HG02678 (cell line): Measurements from ENCODE around the gene AFAP1.

Experiments used
- ATAC-seq: cut with Tn5 transposase; IDR thresholded peaks from one replicate; pipeline ENCODE4 v1.9.1; 2021; ENCODE audit warnings: mild to moderate bottlenecking, moderate library complexity; ENCODE audit not compliant: unreplicated experiment

The AFAP1 gene

DNA sequence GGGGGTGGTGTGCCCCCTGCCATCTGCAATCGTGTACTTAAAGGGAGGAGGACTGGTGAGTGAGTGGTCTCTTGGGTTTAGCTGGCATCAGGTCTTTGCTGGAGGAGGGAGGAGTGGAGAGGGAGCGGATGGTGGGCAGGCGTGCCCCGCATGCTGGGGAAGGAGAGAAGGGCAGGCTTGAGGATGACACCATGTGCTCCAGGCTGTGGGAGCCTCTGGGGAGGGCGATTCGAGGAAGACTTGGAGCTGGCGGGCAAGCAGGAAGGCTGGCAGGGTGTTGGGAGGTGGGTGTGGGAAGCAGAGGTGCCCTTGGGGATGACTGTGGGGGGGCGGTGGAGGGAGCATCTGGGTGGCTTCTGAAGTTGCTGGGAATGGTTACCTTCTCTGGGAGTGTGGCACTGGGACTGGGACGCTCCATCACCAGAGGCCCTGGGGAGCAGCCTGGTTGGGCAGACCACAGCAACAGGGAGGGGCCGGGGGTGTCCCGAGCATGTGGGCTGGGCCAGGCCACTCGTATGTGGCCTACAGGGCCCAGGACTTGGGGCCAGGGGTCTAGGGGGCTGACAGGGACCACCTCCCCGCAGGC, 30.8 kb upstream of the AFAP1 start:
- peak; percentile 7 for ATAC-seq

DNA sequence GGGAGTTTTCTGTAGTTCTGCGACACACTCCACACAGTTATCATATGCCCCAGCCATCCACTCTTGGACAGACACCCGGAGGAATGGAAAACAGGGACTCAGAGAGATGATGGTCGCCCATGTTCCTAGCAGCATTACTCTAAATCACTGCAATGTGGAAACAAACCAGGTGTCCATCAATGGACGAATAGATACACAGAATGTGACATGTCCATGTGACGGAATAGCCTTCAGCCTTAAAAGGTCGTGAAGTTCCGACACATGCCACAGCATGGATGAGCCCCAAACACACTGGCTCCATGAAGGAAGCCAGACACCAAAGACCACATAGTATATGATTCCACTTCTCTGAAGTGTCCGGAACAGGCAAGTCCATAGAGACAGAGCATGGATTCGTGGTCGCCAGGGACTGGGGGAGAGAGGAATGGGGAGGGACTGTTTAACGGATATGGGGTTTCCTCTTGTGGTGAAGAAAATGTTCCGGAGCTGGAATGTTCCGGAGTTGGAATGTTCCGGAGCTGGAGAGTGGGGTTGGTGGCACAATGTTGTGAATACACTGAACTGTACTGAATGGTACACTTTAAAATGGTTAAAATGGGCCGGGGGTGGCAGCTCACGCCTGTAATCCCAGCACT, 28.7 kb upstream of the AFAP1 start:
- ATAC-seq, result no peak

DNA sequence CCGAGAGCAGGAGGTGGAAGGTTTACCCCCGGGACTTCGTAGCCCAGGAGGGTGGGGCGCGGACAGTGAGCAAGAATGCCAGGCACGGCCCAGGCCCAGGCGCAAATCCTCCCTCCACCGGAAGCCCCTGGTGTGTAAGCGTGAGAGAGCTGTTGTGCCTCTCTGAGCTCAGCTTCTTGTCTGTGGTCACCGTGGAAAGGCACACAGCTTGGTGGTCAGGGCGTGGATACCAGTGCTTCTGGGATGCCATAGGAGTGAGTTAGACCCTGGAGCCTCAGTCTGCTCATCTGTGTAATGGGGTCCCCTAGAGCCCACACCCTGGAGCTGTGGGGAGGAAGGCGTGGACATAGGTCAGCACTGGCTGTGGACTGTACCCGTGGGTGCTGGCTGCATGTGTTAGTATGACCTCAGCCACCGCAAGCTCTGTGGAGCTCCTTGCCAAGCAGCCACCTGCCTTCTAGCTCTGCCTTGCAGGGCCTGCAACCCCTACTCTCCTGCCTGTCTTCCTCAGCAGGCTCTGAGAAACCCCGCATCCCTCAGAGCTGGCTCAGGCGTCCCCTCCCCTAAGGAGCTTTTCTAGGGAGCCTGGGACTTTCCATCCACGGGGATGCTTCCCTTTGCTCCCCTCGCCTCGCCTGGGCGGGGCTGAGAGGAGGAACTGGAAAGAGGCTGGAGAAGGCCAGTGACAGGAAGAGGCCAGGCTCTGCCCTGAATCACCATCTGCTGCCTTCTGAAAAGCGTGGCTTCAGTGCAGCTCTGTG, 28.0 kb upstream of the AFAP1 start:
- no peak for ATAC-seq

- no peak for ATAC-seq
Observed at GRCh38 chr4:7967063-7967440, 27.4 kb upstream of the AFAP1 start.

GRCh38 chr4:7966281-7967062, 26.8 kb upstream of the AFAP1 start:
- ATAC-seq, result no peak

GRCh38 chr4:7964890-7965662, 25.4 kb upstream of the AFAP1 start:
- ATAC-seq, result no peak

GRCh38 chr4:7964459-7964858, 24.8 kb upstream of the AFAP1 start:
- ATAC-seq, result no peak

DNA sequence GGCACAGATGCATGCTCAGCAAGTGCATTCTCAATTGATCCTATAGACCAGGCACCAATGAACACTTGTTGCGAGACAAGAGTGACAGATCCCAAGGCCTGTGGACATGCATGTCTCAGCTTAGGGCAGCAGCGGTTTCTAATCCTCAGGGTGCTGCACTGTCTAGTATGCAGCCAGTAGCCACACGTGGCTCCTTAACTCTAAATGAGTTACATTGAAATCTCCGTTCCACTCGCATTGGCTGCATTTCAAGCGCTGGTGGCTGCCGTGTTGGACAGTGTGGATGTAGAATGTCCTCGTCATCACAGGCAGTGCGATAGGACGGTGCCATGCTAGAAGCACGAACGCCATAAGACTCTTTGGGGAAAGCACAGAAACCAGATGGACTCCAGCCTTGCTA, 24.0 kb upstream of the AFAP1 start:
- no peak for ATAC-seq

DNA sequence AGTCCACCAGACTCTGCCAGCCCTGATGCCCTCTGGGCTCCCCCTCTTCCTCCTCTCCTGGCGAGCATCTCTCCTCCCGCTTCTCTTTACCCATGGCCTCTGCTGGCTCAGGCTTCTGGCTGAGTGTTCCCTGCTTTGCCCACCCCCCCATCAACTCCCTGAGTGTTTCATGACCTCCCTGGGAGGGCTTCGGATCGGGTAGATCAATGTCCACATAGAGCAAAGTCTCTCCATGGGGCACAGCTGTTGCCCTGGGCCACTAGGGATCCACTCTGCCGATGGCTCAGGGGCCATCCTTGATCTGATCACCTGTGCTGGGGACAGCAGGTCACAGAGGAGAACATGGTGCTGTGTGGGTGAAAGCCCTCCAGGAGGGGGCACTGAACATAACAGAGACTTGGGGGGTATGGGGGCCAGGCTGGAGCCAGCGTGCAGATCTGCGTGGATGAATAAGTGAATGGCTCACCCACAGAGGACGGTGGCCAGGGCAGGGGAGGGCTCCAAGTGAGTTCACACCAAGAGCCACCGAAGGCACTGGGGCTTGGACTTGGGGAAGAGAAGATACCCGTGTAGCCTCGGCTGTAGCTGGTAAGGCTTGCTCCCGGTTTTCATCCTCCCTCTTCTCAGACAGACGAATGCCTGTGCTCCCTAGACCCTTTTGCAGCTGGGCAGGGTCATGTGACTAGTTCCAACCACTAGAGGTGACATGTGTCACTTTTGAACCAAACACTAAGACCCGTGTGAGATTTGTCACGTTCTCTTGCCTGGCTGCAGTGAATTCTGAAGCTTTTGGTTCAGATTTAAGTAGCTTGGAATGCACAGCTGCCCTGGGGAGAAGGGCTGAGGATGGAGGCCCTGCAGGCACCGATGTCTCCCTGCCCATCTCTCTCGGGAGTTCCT, 23.2 kb upstream of the AFAP1 start:
- no peak for ATAC-seq

DNA sequence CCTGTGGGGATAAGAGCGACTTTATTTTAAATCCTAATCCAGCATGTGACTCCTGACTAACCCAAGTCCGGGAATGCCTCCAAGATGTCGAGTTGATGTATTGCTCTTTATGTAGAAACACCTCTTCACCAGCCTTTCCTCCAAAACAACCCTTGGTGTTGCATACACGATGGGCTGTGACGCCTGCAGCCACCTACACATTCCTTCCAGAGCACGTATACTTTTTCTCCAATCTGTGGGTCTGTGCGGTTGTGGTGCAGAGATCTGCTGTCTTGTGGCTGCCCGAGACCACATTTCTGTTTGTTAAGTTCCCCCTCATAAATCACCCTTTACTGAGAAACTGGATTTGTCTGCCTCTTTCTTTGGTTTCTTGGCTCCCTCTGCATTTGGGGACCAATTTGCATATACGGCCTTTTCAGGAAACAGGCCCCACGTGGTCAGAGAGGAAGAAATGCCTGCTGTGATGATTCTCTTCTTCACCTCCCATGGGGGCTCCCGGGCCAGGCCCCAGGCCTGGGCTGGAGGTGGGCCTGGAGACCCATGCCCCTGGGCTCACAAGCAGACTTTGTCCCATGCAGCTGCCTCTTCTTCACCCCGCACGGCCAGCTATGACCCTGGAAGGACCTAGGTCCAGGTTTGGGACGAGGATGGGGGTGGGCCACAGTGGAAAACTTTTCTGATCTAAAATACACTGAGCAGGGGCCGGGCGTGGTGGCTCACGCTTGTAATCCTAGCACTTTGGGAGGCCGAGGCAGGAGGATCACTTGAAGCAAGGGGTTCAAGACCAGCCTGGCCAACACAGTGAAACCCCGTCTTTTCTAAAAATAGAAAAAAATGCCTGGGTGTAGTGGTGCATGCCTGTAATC, 21.4 kb upstream of the AFAP1 start:
- ATAC-seq, result peak; percentile 49

- no peak for ATAC-seq
Observed at GRCh38 chr4:7960017-7960789, 20.5 kb upstream of the AFAP1 start.

DNA sequence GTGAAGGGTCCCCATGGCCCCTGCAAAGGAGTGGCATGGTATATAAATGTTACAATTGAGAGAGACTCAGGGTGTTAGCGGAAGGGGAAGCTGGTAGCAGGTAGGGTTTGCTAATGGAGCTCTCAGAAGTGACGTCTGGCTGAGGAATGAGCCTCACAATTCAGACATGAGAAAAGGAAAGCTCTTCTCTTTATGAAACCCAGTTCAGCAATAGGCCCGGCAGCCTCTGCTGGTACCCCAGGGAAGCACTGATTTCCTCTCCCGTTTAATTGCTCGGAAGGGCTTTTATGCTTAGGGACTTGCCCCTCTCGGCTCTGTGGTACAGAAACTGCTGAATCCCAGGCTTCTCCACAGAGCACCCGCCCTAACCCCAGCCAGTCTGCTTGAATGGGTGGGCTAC, 19.4 kb upstream of the AFAP1 start:
- ATAC-seq, result no peak

DNA sequence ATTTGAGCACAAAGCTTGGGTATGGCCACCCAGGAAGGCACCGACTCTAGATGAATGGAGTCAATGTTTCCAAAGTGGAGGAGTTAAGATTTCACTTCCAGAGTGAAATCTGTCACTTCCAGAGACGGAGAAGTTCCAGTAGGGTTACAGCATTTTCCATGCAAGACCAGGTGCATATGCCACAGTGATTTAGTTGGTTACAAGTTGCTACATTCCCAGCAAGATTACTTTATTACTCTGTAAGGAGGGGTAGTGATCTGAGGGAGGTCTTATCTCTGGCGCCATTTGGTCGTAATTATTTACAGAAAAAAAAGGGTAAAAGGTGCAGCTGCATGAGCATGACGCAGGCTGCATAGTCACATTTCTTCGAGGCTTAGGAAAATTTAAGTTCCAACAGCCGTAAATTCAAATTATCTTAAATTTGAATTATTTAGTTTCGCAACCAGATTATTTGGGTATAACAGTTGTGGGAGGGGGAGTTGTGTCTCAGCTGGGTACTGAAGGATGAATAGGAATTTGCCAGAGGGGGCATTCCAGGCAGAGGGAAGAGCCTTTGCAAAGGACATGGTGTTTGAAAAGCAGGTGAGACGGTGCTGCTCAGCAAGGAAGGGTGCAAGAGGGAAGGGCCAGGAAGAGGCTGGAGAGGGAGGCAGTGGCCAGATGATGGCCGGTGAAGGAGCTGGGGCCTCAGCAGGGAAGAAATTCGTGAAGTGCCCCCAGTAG, 17.4 kb upstream of the AFAP1 start:
- ATAC-seq, result no peak

DNA sequence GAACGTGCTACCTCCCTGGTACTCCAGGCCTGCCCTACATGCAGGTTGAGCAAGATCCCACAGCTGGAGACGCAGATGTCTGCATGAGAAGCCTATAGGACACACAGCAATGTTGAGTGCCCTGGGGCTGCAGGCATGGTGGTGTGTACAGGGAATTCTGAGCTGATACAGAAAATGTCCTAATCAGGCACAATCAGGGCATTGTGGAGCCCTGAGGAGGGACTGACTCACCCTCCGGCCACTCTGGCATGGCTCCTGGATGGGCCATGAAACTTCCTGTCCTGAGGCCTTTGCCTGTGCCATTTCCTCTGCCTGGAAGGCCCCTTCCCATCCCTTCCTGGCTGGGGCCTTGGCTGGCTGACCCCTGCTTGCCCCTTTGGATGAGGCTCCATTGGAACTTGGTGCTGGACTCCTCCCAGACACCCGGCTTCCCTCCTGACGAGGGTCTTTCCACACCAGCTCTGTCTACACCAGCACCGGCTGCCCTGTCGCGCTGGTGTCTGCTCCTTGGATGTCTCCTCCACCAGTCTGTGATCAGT, 16.7 kb upstream of the AFAP1 start:
- ATAC-seq, result no peak

DNA sequence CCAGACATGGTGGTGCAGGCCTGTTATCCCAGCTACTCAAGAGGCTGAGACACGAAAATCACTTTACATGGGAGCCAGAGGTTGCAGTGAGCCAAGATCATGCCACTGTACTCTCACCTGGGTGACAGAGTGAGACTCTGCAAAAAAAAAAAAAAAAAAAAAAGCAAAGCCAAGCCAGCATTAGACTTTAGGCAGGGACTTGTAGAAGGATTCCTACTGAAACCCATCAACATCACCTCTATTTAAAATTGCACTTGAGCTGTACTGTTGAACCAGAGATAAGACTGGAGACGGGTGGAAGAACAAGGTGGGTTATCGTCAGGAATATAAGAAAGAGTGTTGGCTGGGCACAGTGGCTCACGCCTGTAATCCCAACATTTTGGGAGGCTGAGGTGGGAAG, 15.7 kb upstream of the AFAP1 start:
- no peak for ATAC-seq

- ATAC-seq, result no peak
Observed at GRCh38 chr4:7952615-7953014, 13.0 kb upstream of the AFAP1 start.
